ENCODE data around the gene CMIP. TPM values are rescaled to one million over a fixed set of nuclear protein-coding genes. Genes with fewer than 3 reads are reported as not detected.
"Not testable (repeated sequence)": the region's sequence is repeated elsewhere in the genome, so short reads cannot be mapped to it uniquely, and the experiment has no call there.

The CMIP gene
- total RNA-seq, 1 experiment from 2014 or later: 16.0 TPM

- no peak for DNase-seq (ENCODE audit: low read depth)
Measured at GRCh38 chr16:81416749-81417148, 27.9 kb upstream of the CMIP start.

GRCh38 chr16:81417210-81417609 lies 27.4 kb upstream of the CMIP start:
- no peak for DNase-seq (ENCODE audit: low read depth)
- in situ Hi-C loops (cut with HindIII; ENCODE audit: low pct_unique_long_range_greater_than_20kb, low sequenced_read_pairs): no loop called here

More at GRCh38 chr16:81416749-81417148, 27.9 kb upstream of the CMIP start:
- in situ Hi-C loops (cut with HindIII; ENCODE audit: low pct_unique_long_range_greater_than_20kb, low sequenced_read_pairs): no loop called here

GRCh38 chr16:81419806-81420205 lies 24.8 kb upstream of the CMIP start:
- in situ Hi-C loops (cut with HindIII; ENCODE audit: low pct_unique_long_range_greater_than_20kb, low sequenced_read_pairs): no loop called here
- no peak for DNase-seq (ENCODE audit: low read depth)

- no peak for DNase-seq (ENCODE audit: low read depth)
- in situ Hi-C loops (cut with HindIII; ENCODE audit: low pct_unique_long_range_greater_than_20kb, low sequenced_read_pairs): no loop called here
Measured at GRCh38 chr16:81421126-81421525, 23.5 kb upstream of the CMIP start.

GRCh38 chr16:81421536-81421935 lies 23.1 kb upstream of the CMIP start:
- in situ Hi-C loops (cut with HindIII; ENCODE audit: low pct_unique_long_range_greater_than_20kb, low sequenced_read_pairs): no loop called here
- no peak for DNase-seq (ENCODE audit: low read depth)

GRCh38 chr16:81422153-81422552 lies 22.5 kb upstream of the CMIP start:
- DNase-seq (ENCODE audit: low read depth); in situ Hi-C loops (cut with HindIII; ENCODE audit: low pct_unique_long_range_greater_than_20kb, low sequenced_read_pairs): not testable (repeated sequence)

- in situ Hi-C loops (cut with HindIII; ENCODE audit: low pct_unique_long_range_greater_than_20kb, low sequenced_read_pairs): no loop called here
- no peak for DNase-seq (ENCODE audit: low read depth)
Measured at GRCh38 chr16:81424771-81425170, 19.8 kb upstream of the CMIP start.

GRCh38 chr16:81427219-81427618 lies 17.4 kb upstream of the CMIP start:
- no peak for DNase-seq (ENCODE audit: low read depth)
- in situ Hi-C loops (cut with HindIII; ENCODE audit: low pct_unique_long_range_greater_than_20kb, low sequenced_read_pairs): no loop called here

GRCh38 chr16:81429045-81429521 lies 15.5 kb upstream of the CMIP start:
- no peak for DNase-seq (ENCODE audit: low read depth)
- in situ Hi-C loops (cut with HindIII; ENCODE audit: low pct_unique_long_range_greater_than_20kb, low sequenced_read_pairs): no loop called here

- in situ Hi-C loops (cut with HindIII; ENCODE audit: low pct_unique_long_range_greater_than_20kb, low sequenced_read_pairs): no loop called here
- no peak for DNase-seq (ENCODE audit: low read depth)
Measured at GRCh38 chr16:81431554-81432353, 12.9 kb upstream of the CMIP start.

GRCh38 chr16:81432937-81433557 lies 11.6 kb upstream of the CMIP start:
- in situ Hi-C loops (cut with HindIII; ENCODE audit: low pct_unique_long_range_greater_than_20kb, low sequenced_read_pairs): no loop called here
- no peak for DNase-seq (ENCODE audit: low read depth)

- in situ Hi-C loops (cut with HindIII; ENCODE audit: low pct_unique_long_range_greater_than_20kb, low sequenced_read_pairs): no loop called here
Measured at GRCh38 chr16:81435103-81435502, 9.5 kb upstream of the CMIP start.

GRCh38 chr16:81435567-81435966 lies 9.0 kb upstream of the CMIP start:
- in situ Hi-C loops (cut with HindIII; ENCODE audit: low pct_unique_long_range_greater_than_20kb, low sequenced_read_pairs): no loop called here
- no peak for DNase-seq (ENCODE audit: low read depth)

More at GRCh38 chr16:81435103-81435502, 9.5 kb upstream of the CMIP start:
- no peak for DNase-seq (ENCODE audit: low read depth)

- in situ Hi-C loops (cut with HindIII; ENCODE audit: low pct_unique_long_range_greater_than_20kb, low sequenced_read_pairs): no loop called here
- no peak for DNase-seq (ENCODE audit: low read depth)
Measured at GRCh38 chr16:81436386-81436785, 8.2 kb upstream of the CMIP start.

GRCh38 chr16:81437865-81438264 lies 6.7 kb upstream of the CMIP start:
- in situ Hi-C loops (cut with HindIII; ENCODE audit: low pct_unique_long_range_greater_than_20kb, low sequenced_read_pairs): no loop called here
- DNase-seq (ENCODE audit: low read depth): no peak

- DNase-seq (ENCODE audit: low read depth): no peak
- in situ Hi-C loops (cut with HindIII; ENCODE audit: low pct_unique_long_range_greater_than_20kb, low sequenced_read_pairs): no loop called here
Measured at GRCh38 chr16:81440888-81441761, 3.5 kb upstream of the CMIP start.

- DNase-seq (ENCODE audit: low read depth): no peak
- in situ Hi-C loops (cut with HindIII; ENCODE audit: low pct_unique_long_range_greater_than_20kb, low sequenced_read_pairs): no loop called here
Measured at GRCh38 chr16:81442220-81442915, 2.2 kb upstream of the CMIP start.

Data from Caki2 (cell line).